WTC11 (cell line): ENCODE results near the gene SCIMP. TPM values are rescaled to one million over a fixed set of nuclear protein-coding genes. Genes with fewer than 3 reads are reported as not detected.
"Not testable (repeated sequence)": the region's sequence is repeated elsewhere in the genome, so short reads cannot be mapped to it uniquely, and the experiment has no call there.

Source experiments
- ATAC-seq: fragments of 200-7000 bp; cut with Tn5 transposase; 2 replicates; pipeline ENCODE4 v1.10.0; 2021; ENCODE audit warnings: mild to moderate bottlenecking, moderate library complexity
- CTCF ChIA-PET: fragments of 300-600 bp; sonication (Branson Sonifier 250); formaldehyde crosslinking; loops from one replicate; lab custom pipeline; 2021; ENCODE audit warnings: antibody characterized with exemption; lab: Charles Lee
- POLR2A ChIA-PET: fragments of 350-600 bp; sonication (Branson Sonifier 250); formaldehyde crosslinking; loops from one replicate; lab custom pipeline; 2021; ENCODE audit warnings: antibody characterized with exemption; lab: Charles Lee
- DNase-seq: peaks from one replicate; pipeline ENCODE4 v3.0.0; 2021; ENCODE audit warnings: low spot score
- H3K27ac Mint-ChIP-seq: 2 replicates; pipeline ENCODE4 v1.8.0; 2021; ENCODE audit warnings: mixed read lengths
- H3K27me3 Mint-ChIP-seq: 2 replicates; pipeline ENCODE4 v1.8.0; 2021; ENCODE audit warnings: low read depth, mild to moderate bottlenecking, moderate library complexity, mixed read lengths
- H3K36me3 Mint-ChIP-seq: 2 replicates; pipeline ENCODE4 v1.8.0; 2021; ENCODE audit warnings: mixed read lengths
- H3K4me1 Mint-ChIP-seq: 2 replicates; pipeline ENCODE4 v1.8.0; 2022; ENCODE audit warnings: mixed read lengths
- H3K4me3 Mint-ChIP-seq: 2 replicates; pipeline ENCODE4 v1.8.0; 2021; ENCODE audit warnings: mild to moderate bottlenecking, moderate library complexity, mixed read lengths
- H3K9me3 Mint-ChIP-seq: 2 replicates; pipeline ENCODE4 v1.8.0; 2021; ENCODE audit warnings: mixed read lengths
- ATF1 ChIP-seq: sonication (generic); formaldehyde crosslinking; IDR thresholded peaks from 2 replicates; pipeline ENCODE4 v1.8.1; 2023; ENCODE audit warnings: mild to moderate bottlenecking, moderate library complexity, missing genetic modification reagents
- HMGA2 ChIP-seq: fragments of 250-450 bp; sonication (Bioruptor Pico); IDR thresholded peaks from 2 replicates; pipeline ENCODE4 v1.4.0; 2021; ENCODE audit warnings: mild to moderate bottlenecking, moderate library complexity
- KAT7 ChIP-seq: sonication (generic); formaldehyde crosslinking; IDR thresholded peaks from 2 replicates; pipeline ENCODE4 v1.8.1; 2023; ENCODE audit warnings: missing genetic modification reagents, mild to moderate bottlenecking, borderline replicate concordance
- NFE2L1 ChIP-seq: sonication (generic); formaldehyde crosslinking; IDR thresholded peaks from 2 replicates; pipeline ENCODE4 v1.8.1; 2023; ENCODE audit warnings: missing genetic modification reagents
- NR1H2 ChIP-seq: sonication (generic); formaldehyde crosslinking; IDR thresholded peaks from 2 replicates; pipeline ENCODE4 v1.9.0; 2021; ENCODE audit warnings: mild to moderate bottlenecking, moderate library complexity, missing genetic modification reagents
- SMAD3 ChIP-seq: sonication (generic); formaldehyde crosslinking; IDR thresholded peaks from 2 replicates; pipeline ENCODE4 v1.8.0; 2022; ENCODE audit warnings: missing genetic modification reagents, mild to moderate bottlenecking, borderline replicate concordance
- ZNF121 ChIP-seq: sonication (generic); formaldehyde crosslinking; IDR thresholded peaks from 2 replicates; pipeline ENCODE4 v1.8.0; 2023; ENCODE audit warnings: missing genetic modification reagents
- ZNF232 ChIP-seq: sonication (generic); formaldehyde crosslinking; IDR thresholded peaks from 2 replicates; pipeline ENCODE4 v1.8.0; 2022; ENCODE audit warnings: mild to moderate bottlenecking, missing genetic modification reagents
- ZNF263 ChIP-seq: sonication (generic); formaldehyde crosslinking; IDR thresholded peaks from 2 replicates; pipeline ENCODE4 v1.8.1; 2022; ENCODE audit warnings: low read depth, mild to moderate bottlenecking, moderate library complexity, missing genetic modification reagents
- total RNA-seq: library from RNA; stranded (reverse); gene quantifications from 3 replicates; pipeline ENCODE4 v1.2.3, GENCODE V29; 2021
- TF ChIP-seq, protein P1 (sequence below): sonication (generic); formaldehyde crosslinking; conservative IDR thresholded peaks from 2 replicates; pipeline ENCODE4 v1.8.1; 2023; ENCODE audit warnings: mild to moderate bottlenecking, low read depth, missing genetic modification reagents, moderate library complexity
- TF ChIP-seq, protein P2 (sequence below): sonication (generic); formaldehyde crosslinking; IDR thresholded peaks from 2 replicates; pipeline ENCODE4 v1.8.1; 2023; ENCODE audit warnings: mild to moderate bottlenecking, moderate library complexity, missing genetic modification reagents
- TF ChIP-seq, protein P3 (sequence below): fragments of 200-600 bp; IDR thresholded peaks from 2 replicates; pipeline ENCODE4 v1.8.0; 2022; ENCODE audit warnings: antibody characterized with exemption
- TF ChIP-seq, protein P4 (sequence below): fragments of 250-450 bp; sonication (Bioruptor Pico); IDR thresholded peaks from 2 replicates; pipeline ENCODE4 v2.1.2; 2022; ENCODE audit warnings: mild to moderate bottlenecking, moderate library complexity
- TF ChIP-seq, protein P5 (sequence below): sonication (generic); formaldehyde crosslinking; IDR thresholded peaks from 2 replicates; pipeline ENCODE4 v1.8.1; 2022; ENCODE audit warnings: low read depth, missing genetic modification reagents, borderline replicate concordance
- TF ChIP-seq, protein P6 (sequence below): sonication (generic); formaldehyde crosslinking; IDR thresholded peaks from 2 replicates; pipeline ENCODE4 v1.8.1; 2023; ENCODE audit warnings: mild to moderate bottlenecking, missing genetic modification reagents, borderline replicate concordance

Gene SCIMP
- total RNA-seq, 1 experiment from 2014 or later = not detected

DNA sequence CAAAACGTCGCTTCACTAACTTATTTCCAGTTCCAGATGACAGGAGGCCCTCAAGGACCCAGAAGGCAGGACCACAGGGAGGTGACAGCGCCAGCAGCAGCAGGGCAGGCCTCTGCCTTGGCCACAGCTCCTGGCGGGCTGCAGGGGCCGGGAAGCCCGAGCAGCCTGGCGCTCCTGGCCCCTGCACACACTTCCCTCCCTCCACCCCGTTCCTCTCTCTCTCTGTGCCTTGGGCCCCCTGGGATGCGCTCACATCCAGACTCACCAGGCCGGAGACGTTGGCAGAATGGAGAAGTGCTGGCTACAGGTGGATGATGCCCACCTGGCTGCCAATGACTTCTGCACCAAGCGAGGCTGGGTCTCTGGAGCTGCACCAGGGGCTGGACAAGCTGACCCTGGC, 55.7 kb downstream of the SCIMP start:
- Mint-ChIP-seq H3K27ac (no peak overlapping the region), H3K36me3 (peaks cover 89% of the 10 kb centered on the region), H3K4me3 (no peak overlapping the region), H3K4me1 (no peaks in the 10 kb centered on the region), H3K27me3 (peaks cover 27% of the 10 kb centered on the region), H3K9me3 (peaks cover 72% of the 10 kb centered on the region)
- no peak for TF ChIP-seq SMAD3 (CRISPR knock-in tag)
- no peak for TF ChIP-seq ATF1 (CRISPR knock-in tag)
- no peak for TF ChIP-seq NFE2L1 (CRISPR knock-in tag)
- TF ChIP-seq, protein P1, sequence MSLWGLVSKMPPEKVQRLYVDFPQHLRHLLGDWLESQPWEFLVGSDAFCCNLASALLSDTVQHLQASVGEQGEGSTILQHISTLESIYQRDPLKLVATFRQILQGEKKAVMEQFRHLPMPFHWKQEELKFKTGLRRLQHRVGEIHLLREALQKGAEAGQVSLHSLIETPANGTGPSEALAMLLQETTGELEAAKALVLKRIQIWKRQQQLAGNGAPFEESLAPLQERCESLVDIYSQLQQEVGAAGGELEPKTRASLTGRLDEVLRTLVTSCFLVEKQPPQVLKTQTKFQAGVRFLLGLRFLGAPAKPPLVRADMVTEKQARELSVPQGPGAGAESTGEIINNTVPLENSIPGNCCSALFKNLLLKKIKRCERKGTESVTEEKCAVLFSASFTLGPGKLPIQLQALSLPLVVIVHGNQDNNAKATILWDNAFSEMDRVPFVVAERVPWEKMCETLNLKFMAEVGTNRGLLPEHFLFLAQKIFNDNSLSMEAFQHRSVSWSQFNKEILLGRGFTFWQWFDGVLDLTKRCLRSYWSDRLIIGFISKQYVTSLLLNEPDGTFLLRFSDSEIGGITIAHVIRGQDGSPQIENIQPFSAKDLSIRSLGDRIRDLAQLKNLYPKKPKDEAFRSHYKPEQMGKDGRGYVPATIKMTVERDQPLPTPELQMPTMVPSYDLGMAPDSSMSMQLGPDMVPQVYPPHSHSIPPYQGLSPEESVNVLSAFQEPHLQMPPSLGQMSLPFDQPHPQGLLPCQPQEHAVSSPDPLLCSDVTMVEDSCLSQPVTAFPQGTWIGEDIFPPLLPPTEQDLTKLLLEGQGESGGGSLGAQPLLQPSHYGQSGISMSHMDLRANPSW (CRISPR knock-in tag) = no peak
- no peak for TF ChIP-seq ZNF263 (CRISPR knock-in tag)
- TF ChIP-seq, protein P2, sequence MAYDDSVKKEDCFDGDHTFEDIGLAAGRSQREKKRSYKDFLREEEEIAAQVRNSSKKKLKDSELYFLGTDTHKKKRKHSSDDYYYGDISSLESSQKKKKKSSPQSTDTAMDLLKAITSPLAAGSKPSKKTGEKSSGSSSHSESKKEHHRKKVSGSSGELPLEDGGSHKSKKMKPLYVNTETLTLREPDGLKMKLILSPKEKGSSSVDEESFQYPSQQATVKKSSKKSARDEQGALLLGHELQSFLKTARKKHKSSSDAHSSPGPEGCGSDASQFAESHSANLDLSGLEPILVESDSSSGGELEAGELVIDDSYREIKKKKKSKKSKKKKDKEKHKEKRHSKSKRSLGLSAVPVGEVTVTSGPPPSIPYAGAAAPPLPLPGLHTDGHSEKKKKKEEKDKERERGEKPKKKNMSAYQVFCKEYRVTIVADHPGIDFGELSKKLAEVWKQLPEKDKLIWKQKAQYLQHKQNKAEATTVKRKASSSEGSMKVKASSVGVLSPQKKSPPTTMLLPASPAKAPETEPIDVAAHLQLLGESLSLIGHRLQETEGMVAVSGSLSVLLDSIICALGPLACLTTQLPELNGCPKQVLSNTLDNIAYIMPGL (CRISPR knock-in tag) = no peak
- TF ChIP-seq ZNF232 (CRISPR knock-in tag) = no peak
- TF ChIP-seq, protein P3, sequence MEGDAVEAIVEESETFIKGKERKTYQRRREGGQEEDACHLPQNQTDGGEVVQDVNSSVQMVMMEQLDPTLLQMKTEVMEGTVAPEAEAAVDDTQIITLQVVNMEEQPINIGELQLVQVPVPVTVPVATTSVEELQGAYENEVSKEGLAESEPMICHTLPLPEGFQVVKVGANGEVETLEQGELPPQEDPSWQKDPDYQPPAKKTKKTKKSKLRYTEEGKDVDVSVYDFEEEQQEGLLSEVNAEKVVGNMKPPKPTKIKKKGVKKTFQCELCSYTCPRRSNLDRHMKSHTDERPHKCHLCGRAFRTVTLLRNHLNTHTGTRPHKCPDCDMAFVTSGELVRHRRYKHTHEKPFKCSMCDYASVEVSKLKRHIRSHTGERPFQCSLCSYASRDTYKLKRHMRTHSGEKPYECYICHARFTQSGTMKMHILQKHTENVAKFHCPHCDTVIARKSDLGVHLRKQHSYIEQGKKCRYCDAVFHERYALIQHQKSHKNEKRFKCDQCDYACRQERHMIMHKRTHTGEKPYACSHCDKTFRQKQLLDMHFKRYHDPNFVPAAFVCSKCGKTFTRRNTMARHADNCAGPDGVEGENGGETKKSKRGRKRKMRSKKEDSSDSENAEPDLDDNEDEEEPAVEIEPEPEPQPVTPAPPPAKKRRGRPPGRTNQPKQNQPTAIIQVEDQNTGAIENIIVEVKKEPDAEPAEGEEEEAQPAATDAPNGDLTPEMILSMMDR = no peak
- DNase-seq (no peak), ATAC-seq (no peak)
- POLR2A ChIA-PET = no interaction called here
- CTCF ChIA-PET = no interaction called here

DNA sequence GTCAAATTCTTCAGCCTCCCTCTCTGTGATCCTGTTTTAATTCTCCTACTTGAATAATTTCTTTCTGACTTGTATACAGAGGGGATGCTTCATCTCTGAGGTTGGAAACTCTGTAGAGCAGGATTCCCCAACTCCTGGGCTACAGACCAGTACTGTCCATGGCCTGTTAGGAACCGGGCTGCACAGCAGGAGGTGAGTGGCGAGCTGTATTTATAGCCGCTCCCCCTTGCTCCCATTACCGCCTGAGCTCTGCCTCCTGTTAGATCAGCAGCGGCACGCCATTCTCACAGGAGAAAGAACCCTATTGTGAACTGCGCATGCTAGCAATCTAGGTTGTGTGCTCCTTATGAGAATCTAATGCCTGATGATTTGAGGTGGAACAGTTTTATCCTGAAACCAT, 59.6 kb downstream of the SCIMP start:
- H3K27me3 Mint-ChIP-seq, H3K4me3 Mint-ChIP-seq, CTCF ChIA-PET, DNase-seq, POLR2A ChIA-PET, H3K27ac Mint-ChIP-seq, H3K4me1 Mint-ChIP-seq, ATAC-seq: not testable (repeated sequence)
- Mint-ChIP-seq H3K9me3 (peaks cover 35% of the 10 kb centered on the region), H3K36me3 (peaks cover 51% of the 10 kb centered on the region)

DNA sequence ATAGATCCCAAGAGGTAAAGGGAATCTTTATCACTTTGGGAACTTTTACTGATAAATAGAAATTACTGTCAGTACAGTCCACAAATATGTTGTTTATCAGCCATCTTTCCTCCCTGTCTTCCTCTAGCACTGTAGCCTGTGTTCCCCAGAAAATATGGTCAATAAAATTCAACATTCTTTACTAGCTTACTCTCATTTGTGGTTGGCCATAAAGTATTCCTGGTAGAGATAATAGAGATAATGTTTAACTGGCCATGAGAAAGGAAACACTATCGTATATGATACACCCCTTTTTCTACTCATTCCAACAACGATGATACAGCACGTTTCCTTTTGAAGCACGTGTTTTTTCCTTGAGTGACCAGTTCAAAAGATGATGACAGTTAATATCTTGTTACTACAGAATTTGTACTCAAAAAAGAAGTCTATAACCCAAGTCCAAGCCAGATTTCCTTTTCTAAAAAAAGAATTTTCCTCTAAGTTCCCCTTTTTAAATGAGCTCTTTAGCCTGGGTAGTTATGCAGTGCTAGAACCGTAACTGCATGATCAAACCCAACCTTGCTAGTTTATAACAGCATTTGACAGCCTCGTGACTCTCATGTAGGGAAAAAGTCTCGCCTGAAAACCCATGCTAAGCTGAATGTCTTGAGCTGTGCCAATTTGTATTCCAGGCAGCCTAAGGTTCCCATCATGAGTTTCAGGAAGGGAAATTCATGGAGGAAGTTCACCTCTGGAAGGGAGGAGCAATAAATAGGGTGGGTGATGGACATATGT, 68.7 kb downstream of the SCIMP start:
- H3K27me3 Mint-ChIP-seq, H3K27ac Mint-ChIP-seq, ATAC-seq, POLR2A ChIA-PET, H3K36me3 Mint-ChIP-seq, H3K4me3 Mint-ChIP-seq, CTCF ChIA-PET, H3K9me3 Mint-ChIP-seq, DNase-seq: not testable (repeated sequence)
- peaks cover 11% of the 10 kb centered on the region for H3K4me1 Mint-ChIP-seq

DNA sequence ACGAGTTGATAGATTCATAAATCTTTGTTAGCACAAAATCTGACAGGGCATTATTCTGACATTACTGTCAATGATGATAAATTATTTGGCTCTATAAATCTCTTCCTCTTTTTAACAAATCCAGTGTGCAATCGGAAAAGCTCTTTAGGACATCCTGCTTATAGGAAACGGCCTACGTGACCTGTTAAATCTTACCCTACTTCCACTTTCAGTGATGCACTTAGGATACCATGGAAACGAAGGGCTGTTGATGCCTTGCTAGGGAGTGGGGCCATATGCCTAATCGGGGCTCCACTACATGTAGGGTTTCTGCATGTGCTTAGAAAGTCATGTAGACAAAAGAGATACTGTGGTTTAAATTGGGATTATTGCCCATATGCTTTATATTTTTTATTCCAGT, 70.2 kb downstream of the SCIMP start:
- Mint-ChIP-seq H3K9me3 (no peaks in the 10 kb centered on the region), H3K36me3 (no peaks in the 10 kb centered on the region), H3K27me3 (peaks cover 5% of the 10 kb centered on the region), H3K27ac (no peak overlapping the region), H3K4me1 (peaks cover 11% of the 10 kb centered on the region), H3K4me3 (no peak overlapping the region)
- ATAC-seq (no peak), DNase-seq (no peak)
- CTCF ChIA-PET = no interaction called here
- POLR2A ChIA-PET = no interaction called here
- no peak for TF ChIP-seq HMGA2 (CRISPR knock-in tag)
- no peak for TF ChIP-seq ZNF121 (CRISPR knock-in tag)
- no peak for TF ChIP-seq NR1H2 (CRISPR knock-in tag)
- TF ChIP-seq, protein P4, sequence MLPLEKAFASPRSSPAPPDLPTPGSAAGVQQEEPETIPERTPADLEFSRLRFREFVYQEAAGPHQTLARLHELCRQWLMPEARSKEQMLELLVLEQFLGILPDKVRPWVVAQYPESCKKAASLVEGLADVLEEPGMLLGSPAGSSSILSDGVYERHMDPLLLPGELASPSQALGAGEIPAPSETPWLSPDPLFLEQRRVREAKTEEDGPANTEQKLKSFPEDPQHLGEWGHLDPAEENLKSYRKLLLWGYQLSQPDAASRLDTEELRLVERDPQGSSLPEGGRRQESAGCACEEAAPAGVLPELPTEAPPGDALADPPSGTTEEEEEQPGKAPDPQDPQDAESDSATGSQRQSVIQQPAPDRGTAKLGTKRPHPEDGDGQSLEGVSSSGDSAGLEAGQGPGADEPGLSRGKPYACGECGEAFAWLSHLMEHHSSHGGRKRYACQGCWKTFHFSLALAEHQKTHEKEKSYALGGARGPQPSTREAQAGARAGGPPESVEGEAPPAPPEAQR = no peak
- TF ChIP-seq, protein P5, sequence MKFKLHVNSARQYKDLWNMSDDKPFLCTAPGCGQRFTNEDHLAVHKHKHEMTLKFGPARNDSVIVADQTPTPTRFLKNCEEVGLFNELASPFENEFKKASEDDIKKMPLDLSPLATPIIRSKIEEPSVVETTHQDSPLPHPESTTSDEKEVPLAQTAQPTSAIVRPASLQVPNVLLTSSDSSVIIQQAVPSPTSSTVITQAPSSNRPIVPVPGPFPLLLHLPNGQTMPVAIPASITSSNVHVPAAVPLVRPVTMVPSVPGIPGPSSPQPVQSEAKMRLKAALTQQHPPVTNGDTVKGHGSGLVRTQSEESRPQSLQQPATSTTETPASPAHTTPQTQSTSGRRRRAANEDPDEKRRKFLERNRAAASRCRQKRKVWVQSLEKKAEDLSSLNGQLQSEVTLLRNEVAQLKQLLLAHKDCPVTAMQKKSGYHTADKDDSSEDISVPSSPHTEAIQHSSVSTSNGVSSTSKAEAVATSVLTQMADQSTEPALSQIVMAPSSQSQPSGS (CRISPR knock-in tag) = no peak
- TF ChIP-seq, protein P6, sequence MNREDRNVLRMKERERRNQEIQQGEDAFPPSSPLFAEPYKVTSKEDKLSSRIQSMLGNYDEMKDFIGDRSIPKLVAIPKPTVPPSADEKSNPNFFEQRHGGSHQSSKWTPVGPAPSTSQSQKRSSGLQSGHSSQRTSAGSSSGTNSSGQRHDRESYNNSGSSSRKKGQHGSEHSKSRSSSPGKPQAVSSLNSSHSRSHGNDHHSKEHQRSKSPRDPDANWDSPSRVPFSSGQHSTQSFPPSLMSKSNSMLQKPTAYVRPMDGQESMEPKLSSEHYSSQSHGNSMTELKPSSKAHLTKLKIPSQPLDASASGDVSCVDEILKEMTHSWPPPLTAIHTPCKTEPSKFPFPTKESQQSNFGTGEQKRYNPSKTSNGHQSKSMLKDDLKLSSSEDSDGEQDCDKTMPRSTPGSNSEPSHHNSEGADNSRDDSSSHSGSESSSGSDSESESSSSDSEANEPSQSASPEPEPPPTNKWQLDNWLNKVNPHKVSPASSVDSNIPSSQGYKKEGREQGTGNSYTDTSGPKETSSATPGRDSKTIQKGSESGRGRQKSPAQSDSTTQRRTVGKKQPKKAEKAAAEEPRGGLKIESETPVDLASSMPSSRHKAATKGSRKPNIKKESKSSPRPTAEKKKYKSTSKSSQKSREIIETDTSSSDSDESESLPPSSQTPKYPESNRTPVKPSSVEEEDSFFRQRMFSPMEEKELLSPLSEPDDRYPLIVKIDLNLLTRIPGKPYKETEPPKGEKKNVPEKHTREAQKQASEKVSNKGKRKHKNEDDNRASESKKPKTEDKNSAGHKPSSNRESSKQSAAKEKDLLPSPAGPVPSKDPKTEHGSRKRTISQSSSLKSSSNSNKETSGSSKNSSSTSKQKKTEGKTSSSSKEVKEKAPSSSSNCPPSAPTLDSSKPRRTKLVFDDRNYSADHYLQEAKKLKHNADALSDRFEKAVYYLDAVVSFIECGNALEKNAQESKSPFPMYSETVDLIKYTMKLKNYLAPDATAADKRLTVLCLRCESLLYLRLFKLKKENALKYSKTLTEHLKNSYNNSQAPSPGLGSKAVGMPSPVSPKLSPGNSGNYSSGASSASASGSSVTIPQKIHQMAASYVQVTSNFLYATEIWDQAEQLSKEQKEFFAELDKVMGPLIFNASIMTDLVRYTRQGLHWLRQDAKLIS (CRISPR knock-in tag) = no peak
- TF ChIP-seq KAT7 (CRISPR knock-in tag) = no peak
